Glutamatergic neuron (in vitro differentiated cells): ENCODE results near the gene DNAJC8. TPM values are rescaled to one million over a fixed set of nuclear protein-coding genes. Genes with fewer than 3 reads are reported as not detected.

Experiments used
- DNase-seq: peaks from one replicate; pipeline ENCODE4 v3.0.0; 2022
- H3K27ac Mint-ChIP-seq: one replicate; pipeline ENCODE4 v1.8.0; 2020; ENCODE audit warnings: mild to moderate bottlenecking, mixed read lengths, inconsistent platforms; ENCODE audit not compliant: unreplicated experiment
- H3K27me3 Mint-ChIP-seq: one replicate; pipeline ENCODE4 v1.8.0; 2020; ENCODE audit warnings: mild to moderate bottlenecking, moderate library complexity, mixed read lengths, inconsistent platforms; ENCODE audit not compliant: unreplicated experiment
- H3K36me3 Mint-ChIP-seq: one replicate; pipeline ENCODE4 v1.8.0; 2020; ENCODE audit warnings: mild to moderate bottlenecking, mixed read lengths, inconsistent platforms; ENCODE audit not compliant: unreplicated experiment
- H3K4me1 Mint-ChIP-seq: one replicate; pipeline ENCODE4 v1.8.0; 2020; ENCODE audit warnings: mild to moderate bottlenecking, low read depth, mixed read lengths, inconsistent platforms; ENCODE audit not compliant: unreplicated experiment
- H3K4me3 Mint-ChIP-seq: one replicate; pipeline ENCODE4 v1.8.0; 2020; ENCODE audit warnings: mild to moderate bottlenecking, mixed read lengths, inconsistent platforms; ENCODE audit not compliant: unreplicated experiment
- H3K9me3 Mint-ChIP-seq: one replicate; pipeline ENCODE4 v1.8.0; 2020; ENCODE audit warnings: mild to moderate bottlenecking, moderate library complexity, mixed read lengths, inconsistent platforms; ENCODE audit not compliant: unreplicated experiment
- CTCF ChIP-seq: fragments of 200-600 bp; sonication (generic); IDR thresholded peaks from one replicate; pipeline ENCODE4 v1.5.0; 2021; ENCODE audit not compliant: partially characterized antibody, unreplicated experiment
- total RNA-seq: library from RNA; stranded (reverse); fragmentation: NEBNext Ultra II Directional; extraction: Animal tissue kit (Norgen Biotek cat#: 25700); gene quantifications from one replicate; pipeline ENCODE4 v1.2.1, GENCODE V29; 2021; ENCODE audit not compliant: unreplicated experiment

The DNAJC8 gene
- total RNA-seq, 1 donor from 2014 or later, result 82.8 TPM

DNA sequence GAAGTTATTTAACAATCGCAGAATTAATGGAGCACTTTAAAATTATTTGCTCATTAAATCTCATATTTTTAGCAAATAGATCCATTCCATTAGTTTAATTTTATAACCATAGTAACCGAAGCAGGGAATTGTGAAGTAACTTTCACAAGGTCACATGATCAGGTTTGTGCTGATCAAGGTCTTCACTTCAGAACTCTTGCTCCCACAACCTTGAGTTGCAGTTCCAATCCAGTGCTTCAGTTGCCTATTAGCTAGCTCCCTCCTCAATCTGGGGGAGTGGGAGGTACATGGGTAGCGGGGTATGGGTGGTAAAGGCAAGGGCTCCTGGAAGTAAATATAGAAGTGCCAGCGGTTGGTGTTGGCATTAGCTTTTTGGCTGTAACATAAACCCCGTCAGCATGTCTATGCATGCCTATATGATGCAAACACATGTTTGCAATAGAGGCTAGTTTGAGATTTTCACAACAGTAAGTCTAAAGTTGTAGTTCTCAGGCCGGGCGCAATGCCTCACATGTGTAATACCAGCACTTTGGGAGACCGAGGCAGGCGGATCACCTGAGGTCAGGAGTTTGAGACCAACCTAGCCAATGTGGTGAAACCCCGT, 8.9 kb upstream of the DNAJC8 start:
- DNase-seq, result no peak
- Mint-ChIP-seq H3K9me3 (no peaks in the 10 kb centered on the region), H3K4me1 (peaks cover 3% of the 10 kb centered on the region), H3K27me3 (no peaks in the 10 kb centered on the region), H3K4me3 (no peak overlapping the region), H3K27ac (no peak overlapping the region), H3K36me3 (no peaks in the 10 kb centered on the region)
- no peak for TF ChIP-seq CTCF

GRCh38 chr1:28240024-28240423, 7.2 kb upstream of the DNAJC8 start:
- no peaks in the 10 kb centered on the region for H3K9me3 Mint-ChIP-seq
- TF ChIP-seq CTCF, result no peak

GRCh38 chr1:28239004-28239403, 6.2 kb upstream of the DNAJC8 start:
- no peak for DNase-seq
- no peak overlapping the region for H3K4me3 Mint-ChIP-seq
- no peak for TF ChIP-seq CTCF
- H3K27ac Mint-ChIP-seq, result no peak overlapping the region
- H3K36me3 Mint-ChIP-seq, result no peaks in the 10 kb centered on the region
- no peaks in the 10 kb centered on the region for H3K27me3 Mint-ChIP-seq
- H3K4me1 Mint-ChIP-seq, result no peaks in the 10 kb centered on the region
- H3K9me3 Mint-ChIP-seq, result no peaks in the 10 kb centered on the region

More at GRCh38 chr1:28240024-28240423, 7.2 kb upstream of the DNAJC8 start:
- no peaks in the 10 kb centered on the region for H3K4me1 Mint-ChIP-seq
- no peak overlapping the region for H3K27ac Mint-ChIP-seq
- DNase-seq, result no peak
- H3K4me3 Mint-ChIP-seq, result no peak overlapping the region
- no peaks in the 10 kb centered on the region for H3K27me3 Mint-ChIP-seq
- no peaks in the 10 kb centered on the region for H3K36me3 Mint-ChIP-seq

DNA sequence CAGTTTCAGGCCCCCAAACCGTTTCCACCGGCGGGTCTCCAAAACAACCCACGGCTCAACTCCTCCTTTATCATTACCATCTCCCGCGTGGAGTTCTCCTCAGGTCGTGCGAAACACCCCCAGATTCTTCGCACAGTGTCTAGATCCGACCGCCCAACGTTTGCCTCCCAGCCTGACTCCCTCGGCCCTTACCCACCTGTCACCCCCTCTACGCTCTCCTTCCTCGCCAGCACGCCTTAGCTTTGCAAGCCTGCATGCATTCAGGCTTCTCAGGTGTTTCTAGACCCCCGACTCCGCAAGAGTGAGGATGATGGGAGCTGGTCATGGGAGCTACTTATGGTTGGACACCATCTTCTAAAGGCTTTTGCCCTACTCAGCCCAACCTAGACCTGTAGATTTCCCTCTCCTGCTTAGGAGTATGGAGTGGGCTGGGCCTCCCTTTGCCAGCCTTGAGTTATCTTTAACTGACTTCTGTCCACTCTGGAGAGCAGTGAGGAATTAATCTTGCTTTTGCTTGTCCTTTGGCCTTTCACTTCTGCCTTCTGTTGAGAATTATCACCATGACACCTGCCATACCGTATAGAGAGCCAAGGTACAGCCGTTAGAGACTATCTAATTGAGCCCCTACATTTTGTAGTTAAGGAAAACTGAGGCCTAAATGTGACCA, 4.0 kb upstream of the DNAJC8 start:
- TF ChIP-seq CTCF, result no peak
- Mint-ChIP-seq H3K27ac (no peak overlapping the region), H3K4me1 (peaks cover 9% of the 10 kb centered on the region), H3K9me3 (peaks cover 2% of the 10 kb centered on the region), H3K4me3 (no peak overlapping the region), H3K36me3 (no peaks in the 10 kb centered on the region), H3K27me3 (no peaks in the 10 kb centered on the region)
- no peak for DNase-seq
